Measurements from ENCODE around the gene CTIF. TPM values are rescaled to one million over a fixed set of nuclear protein-coding genes. Genes with fewer than 3 reads are reported as not detected.

The CTIF gene
- total RNA-seq, 2 experiments from 2014 or later = 3.2 to 3.5 TPM

GRCh38 chr18:48782381-48782861 is 243.6 kb downstream of the CTIF start:
- Mint-ChIP-seq H3K4me1 (ENCODE audit: low read depth) (peaks cover 17% of the 10 kb centered on the region), H3K36me3 (ENCODE audit: low read depth) (no peaks in the 10 kb centered on the region), H3K27ac (no peak overlapping the region), H3K9me3 (no peaks in the 10 kb centered on the region), H3K27me3 (no peaks in the 10 kb centered on the region), H3K4me3 (no peak overlapping the region)
- no peak for TF ChIP-seq CTCF (IDR thresholded peaks at IDR 0.05)
- DNase-seq (no peak), ATAC-seq (no peak)
- ChIA-PET CTCF (interaction anchor here (0.6 kb wide), 1 partner anchor 130 kb away, joined by 3 read pairs; no protein-coding TSS in a partner anchor), POLR2A (interaction anchor here (1.3 kb wide), 1 partner anchor 14 kb away, joined by 3 read pairs; no protein-coding TSS in a partner anchor)
- intact Hi-C loops (cut with micrococcal nuclease) = no loop called here

GRCh38 chr18:48783616-48784520 is 245.0 kb downstream of the CTIF start:
- ATAC-seq = no peak
- Mint-ChIP-seq H3K9me3 (no peaks in the 10 kb centered on the region), H3K36me3 (ENCODE audit: low read depth) (no peaks in the 10 kb centered on the region), H3K4me1 (ENCODE audit: low read depth) (peaks cover 15% of the 10 kb centered on the region), H3K4me3 (no peak overlapping the region), H3K27me3 (no peaks in the 10 kb centered on the region), H3K27ac (no peak overlapping the region)
- DNase-seq = no peak
- TF ChIP-seq CTCF (IDR thresholded peaks at IDR 0.05) = no peak
- POLR2A ChIA-PET = interaction anchor here (0.9 to 1.3 kb wide), 3 partner anchors 12 to 154 kb away, joined by 3 to 4 read pairs (median 3); no protein-coding TSS in a partner anchor
- CTCF ChIA-PET = no interaction called here
- intact Hi-C loops (cut with micrococcal nuclease) = no loop called here

- TF ChIP-seq CTCF (IDR thresholded peaks at IDR 0.05) = no peak
- H3K27me3 Mint-ChIP-seq = no peaks in the 10 kb centered on the region
- no peak overlapping the region for H3K4me3 Mint-ChIP-seq
- intact Hi-C loops (cut with micrococcal nuclease) = loop anchor here (5.0 kb wide), 1 partner anchor 163 kb away; no protein-coding TSS in a partner anchor
- H3K36me3 Mint-ChIP-seq (ENCODE audit: low read depth) = no peaks in the 10 kb centered on the region
- peaks cover 15% of the 10 kb centered on the region for H3K4me1 Mint-ChIP-seq (ENCODE audit: low read depth)
- DNase-seq (no peak), ATAC-seq (no peak)
- peaks cover 4% of the 10 kb centered on the region for H3K9me3 Mint-ChIP-seq
- ChIA-PET CTCF (interaction anchor here (0.8 to 1.6 kb wide), 4 partner anchors 11 to 172 kb away, joined by 3 to 4 read pairs (median 3); no protein-coding TSS in a partner anchor), POLR2A (no interaction called here)
- peak overlapping the region; percentile 63 for H3K27ac Mint-ChIP-seq
These were observed 245.8 kb downstream of the CTIF start for GRCh38 chr18:48784656-48785055.

GRCh38 chr18:48785091-48785614 is 246.3 kb downstream of the CTIF start:
- no peak for TF ChIP-seq CTCF (IDR thresholded peaks at IDR 0.05)
- ATAC-seq = peak; percentile 71
- no peaks in the 10 kb centered on the region for H3K27me3 Mint-ChIP-seq
- H3K27ac Mint-ChIP-seq = peak overlapping the region; percentile 63
- no peak overlapping the region for H3K4me3 Mint-ChIP-seq
- H3K4me1 Mint-ChIP-seq (ENCODE audit: low read depth) = peaks cover 15% of the 10 kb centered on the region
- H3K9me3 Mint-ChIP-seq = peaks cover 4% of the 10 kb centered on the region
- peak; percentile 52 for DNase-seq
- no peaks in the 10 kb centered on the region for H3K36me3 Mint-ChIP-seq (ENCODE audit: low read depth)
- ChIA-PET POLR2A (no interaction called here), CTCF (interaction anchor here (0.8 to 3.0 kb wide), 6 partner anchors 8 to 172 kb away, joined by 3 to 16 read pairs (median 3); no protein-coding TSS in a partner anchor)
- intact Hi-C loops (cut with micrococcal nuclease) = loop anchor here (5.0 kb wide), 1 partner anchor 162 kb away; no protein-coding TSS in a partner anchor
